Gastroesophageal sphincter (tissue), 3 donors: ENCODE results near the gene GPR153.

Experiments used
- CTCF ChIP-seq, 4 experiments: fragments of 200-600 bp in 2 of 4; fragments of 450-650 bp in 2 of 4; sonication (generic) in 1 of 4; IDR thresholded peaks; one replicate each; pipeline ENCODE4 v1.5.1; 2017 to 2019; ENCODE audit warnings: antibody characterized with exemption in 4 of 4, mild to moderate bottlenecking in 2 of 4, moderate library complexity in 2 of 4
- EP300 ChIP-seq: sonication (generic); formaldehyde crosslinking; IDR thresholded peaks from one replicate; pipeline ENCODE4 v1.6.1; 2017; ENCODE audit warnings: antibody characterized with exemption, mild to moderate bottlenecking

DNA sequence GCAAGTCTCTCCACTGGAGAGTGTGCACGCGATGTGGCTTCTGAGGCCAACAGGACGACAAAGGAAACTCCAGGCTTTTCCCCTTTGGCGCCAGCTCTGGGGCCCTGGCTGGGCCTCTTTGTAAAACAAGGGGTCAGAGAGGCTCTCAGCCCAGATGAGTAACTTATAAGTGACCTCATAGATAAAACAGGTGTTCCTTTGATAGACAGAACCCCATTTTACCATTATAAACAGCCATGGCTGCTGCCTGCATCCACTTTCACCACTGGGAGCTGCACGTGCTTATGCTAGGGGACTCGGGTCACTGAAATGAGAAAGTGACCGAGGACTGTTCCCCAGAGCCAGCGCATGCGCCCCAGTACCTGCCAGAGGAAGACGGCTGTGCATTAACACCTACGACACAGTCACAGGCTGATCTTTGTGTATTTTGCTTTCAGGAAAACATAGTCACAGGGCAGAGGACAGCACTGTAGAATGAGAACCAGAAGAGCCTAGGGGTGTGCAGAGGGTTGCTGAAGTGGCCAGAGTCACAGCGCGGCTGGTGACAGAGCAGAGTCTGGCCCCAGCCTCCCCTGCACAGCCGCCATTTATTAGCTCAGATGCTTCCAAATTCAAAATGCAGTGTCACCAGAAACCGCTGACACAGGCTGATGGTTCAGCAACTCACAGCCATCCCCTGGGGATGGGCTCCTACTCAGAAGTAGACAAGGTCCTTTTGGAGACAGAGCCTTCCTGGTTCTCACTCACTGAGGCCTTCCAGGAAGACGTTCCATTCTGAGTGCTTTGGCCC lies 42.3 kb downstream of the GPR153 start:
- TF ChIP-seq CTCF (IDR thresholded peaks at IDR 0.05) (no peak), EP300 (no peak)
